ENCODE results near the gene IGF2R.

IGF2R gene

GRCh38 chr6:160092602-160093001 is 123.7 kb downstream of the IGF2R start:
- H3K4me1 ChIP-seq (ENCODE audit: control insufficient read depth, insufficient read depth, low read length), result no peaks in the 10 kb centered on the region
- H3K4me3 ChIP-seq (ENCODE audit: low read length), result no peak overlapping the region
- no peak overlapping the region for H3K9ac ChIP-seq (ENCODE audit: low read length)
- H3K27me3 ChIP-seq (ENCODE audit: control insufficient read depth, insufficient read depth, low read length), result no peaks in the 10 kb centered on the region
- H3K36me3 ChIP-seq (ENCODE audit: control insufficient read depth, insufficient read depth, low read length), result peaks cover 14% of the 10 kb centered on the region
- no peaks in the 10 kb centered on the region for H3K9me3 ChIP-seq (ENCODE audit: control insufficient read depth, low read length)

DNA sequence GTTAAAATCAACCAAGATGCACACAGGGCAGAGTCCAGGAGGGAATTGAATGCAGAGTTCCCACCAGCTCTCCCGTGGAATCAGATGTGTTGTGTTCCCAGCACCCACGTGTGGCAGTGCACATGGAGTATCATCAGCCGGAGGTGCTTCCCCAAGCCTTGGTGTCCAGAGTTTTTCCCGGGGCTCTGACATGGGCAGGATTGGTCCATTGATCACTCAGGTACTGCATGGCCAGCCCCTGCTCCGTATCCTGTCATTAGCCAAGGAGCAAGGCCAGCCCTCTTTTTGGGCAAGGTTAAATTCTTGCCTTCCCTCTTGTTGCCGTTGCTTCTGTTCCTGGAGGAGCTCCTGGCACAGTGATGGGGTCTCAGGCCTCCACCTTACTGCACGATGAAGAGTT is 124.2 kb downstream of the IGF2R start:
- Histone ChIP-seq H3K36me3 (ENCODE audit: control insufficient read depth, insufficient read depth, low read length) (peaks cover 14% of the 10 kb centered on the region), H3K9me3 (ENCODE audit: control insufficient read depth, low read length) (no peaks in the 10 kb centered on the region), H3K4me1 (ENCODE audit: control insufficient read depth, insufficient read depth, low read length) (no peaks in the 10 kb centered on the region), H3K9ac (ENCODE audit: low read length) (no peak overlapping the region), H3K4me3 (ENCODE audit: low read length) (no peak overlapping the region), H3K27me3 (ENCODE audit: control insufficient read depth, insufficient read depth, low read length) (no peaks in the 10 kb centered on the region)

DNA sequence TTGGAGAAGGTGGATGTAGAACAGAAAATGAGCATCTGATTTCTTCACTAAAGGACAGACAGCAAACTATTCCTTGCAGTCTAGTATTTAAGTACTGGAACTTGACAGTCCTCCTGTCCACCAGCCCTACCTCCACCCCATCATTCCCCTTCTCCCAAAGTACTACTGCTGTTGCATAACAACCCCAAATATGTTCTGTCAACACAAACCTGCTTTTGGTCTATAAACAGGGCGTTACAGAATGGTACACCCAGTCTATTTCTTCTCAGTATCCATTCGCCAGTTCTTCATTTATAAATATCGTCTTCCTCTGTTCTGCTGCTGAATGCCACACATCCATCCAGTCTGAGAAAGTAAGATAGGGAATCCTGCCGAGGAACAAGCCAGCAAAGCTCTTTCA is 125.1 kb downstream of the IGF2R start:
- no peaks in the 10 kb centered on the region for H3K9me3 ChIP-seq (ENCODE audit: control insufficient read depth, low read length)
- H3K9ac ChIP-seq (ENCODE audit: low read length), result no peak overlapping the region
- peaks cover 11% of the 10 kb centered on the region for H3K36me3 ChIP-seq (ENCODE audit: control insufficient read depth, insufficient read depth, low read length)
- H3K4me1 ChIP-seq (ENCODE audit: control insufficient read depth, insufficient read depth, low read length), result no peaks in the 10 kb centered on the region
- H3K4me3 ChIP-seq (ENCODE audit: low read length), result no peak overlapping the region
- H3K27me3 ChIP-seq (ENCODE audit: control insufficient read depth, insufficient read depth, low read length), result no peaks in the 10 kb centered on the region

DNA sequence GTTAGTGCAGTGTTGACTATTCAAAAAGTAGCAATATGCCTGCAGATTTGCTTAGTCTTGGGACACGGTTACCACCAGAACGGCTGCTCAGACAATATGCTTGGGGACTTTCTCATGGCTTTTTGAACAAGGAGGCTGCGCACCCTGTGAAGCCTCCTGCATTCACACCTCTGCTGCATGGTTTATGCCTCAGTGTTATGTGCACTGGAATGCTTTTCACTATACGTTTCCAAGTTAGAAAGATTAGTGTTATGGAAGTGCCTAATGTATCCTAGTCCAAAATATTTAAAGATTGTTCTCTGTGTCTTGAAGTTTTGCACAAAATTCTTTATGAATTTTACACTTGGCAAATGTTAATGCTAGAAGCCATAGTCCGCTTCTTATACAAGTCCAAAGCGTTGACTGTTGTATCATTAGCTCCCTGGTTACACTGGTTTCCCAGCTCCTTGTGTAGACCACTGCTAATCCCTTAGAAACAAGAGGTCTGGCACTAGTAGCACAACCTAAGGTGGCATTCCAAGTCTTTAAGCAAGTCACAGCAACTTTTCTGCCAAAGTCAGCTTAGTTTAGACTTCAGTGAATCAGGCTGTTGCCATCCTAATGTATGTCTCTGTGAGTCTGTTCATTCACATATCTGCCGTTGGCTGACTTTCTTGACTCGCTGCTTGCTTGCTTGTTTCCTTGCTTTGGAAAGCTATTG is 126.4 kb downstream of the IGF2R start:
- Histone ChIP-seq H3K9ac (ENCODE audit: low read length) (no peak overlapping the region), H3K27me3 (ENCODE audit: control insufficient read depth, insufficient read depth, low read length) (no peaks in the 10 kb centered on the region), H3K4me1 (ENCODE audit: control insufficient read depth, insufficient read depth, low read length) (no peaks in the 10 kb centered on the region), H3K36me3 (ENCODE audit: control insufficient read depth, insufficient read depth, low read length) (peaks cover 5% of the 10 kb centered on the region), H3K9me3 (ENCODE audit: control insufficient read depth, low read length) (no peaks in the 10 kb centered on the region), H3K4me3 (ENCODE audit: low read length) (no peak overlapping the region)

DNA sequence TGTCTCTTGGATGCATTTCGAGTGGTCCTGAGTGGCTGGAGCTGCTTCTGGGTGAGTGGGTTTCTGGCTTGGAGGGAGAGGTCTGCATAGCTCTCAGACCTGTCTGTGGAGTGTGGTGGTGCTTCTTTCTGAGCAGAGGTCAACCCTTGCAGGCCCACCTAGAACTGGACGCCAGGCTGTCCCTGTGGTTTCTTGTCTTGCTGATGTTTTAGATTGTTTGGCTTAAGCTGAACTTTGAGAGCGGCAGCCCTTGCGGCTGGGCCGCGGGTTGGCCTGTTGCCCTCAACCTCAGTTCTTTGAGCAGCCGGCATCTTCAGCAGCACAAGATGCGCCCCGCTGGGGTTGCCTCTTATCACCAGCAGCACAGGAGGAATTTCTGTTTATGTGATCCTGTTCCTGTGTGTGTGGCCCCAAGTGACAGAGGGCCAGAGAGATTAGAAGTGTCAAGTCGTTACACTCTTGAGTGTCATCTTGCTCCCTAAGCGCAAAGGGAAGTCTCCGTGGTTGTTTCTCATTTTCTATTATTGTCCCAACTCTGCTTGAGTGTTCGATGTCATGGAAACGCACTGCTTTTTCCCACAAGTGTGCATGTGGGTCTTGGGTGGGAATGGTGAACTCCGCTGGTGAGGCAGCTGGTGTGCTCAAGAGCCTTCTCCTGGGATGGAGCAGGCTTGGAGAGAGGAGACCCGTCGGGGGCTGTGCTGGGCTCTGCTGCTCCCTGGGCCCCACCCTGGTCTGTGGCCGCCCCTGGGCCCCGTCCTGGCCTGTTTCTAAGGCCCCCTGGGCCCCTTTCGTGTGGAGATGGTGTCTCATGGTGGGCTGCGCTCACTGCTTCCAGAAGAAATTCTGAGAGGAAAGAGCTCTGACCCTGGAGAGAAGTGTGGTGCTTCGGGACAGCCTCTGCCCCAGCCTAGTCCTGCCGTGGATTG is 132.7 kb downstream of the IGF2R start:
- no peaks in the 10 kb centered on the region for H3K9me3 ChIP-seq (ENCODE audit: control insufficient read depth, low read length)
- H3K27me3 ChIP-seq (ENCODE audit: control insufficient read depth, insufficient read depth, low read length), result no peaks in the 10 kb centered on the region
- H3K36me3 ChIP-seq (ENCODE audit: control insufficient read depth, insufficient read depth, low read length), result peaks cover 11% of the 10 kb centered on the region
- no peak overlapping the region for H3K4me3 ChIP-seq (ENCODE audit: low read length)
- H3K4me1 ChIP-seq (ENCODE audit: control insufficient read depth, insufficient read depth, low read length), result no peaks in the 10 kb centered on the region
- H3K9ac ChIP-seq (ENCODE audit: low read length), result no peak overlapping the region

DNA sequence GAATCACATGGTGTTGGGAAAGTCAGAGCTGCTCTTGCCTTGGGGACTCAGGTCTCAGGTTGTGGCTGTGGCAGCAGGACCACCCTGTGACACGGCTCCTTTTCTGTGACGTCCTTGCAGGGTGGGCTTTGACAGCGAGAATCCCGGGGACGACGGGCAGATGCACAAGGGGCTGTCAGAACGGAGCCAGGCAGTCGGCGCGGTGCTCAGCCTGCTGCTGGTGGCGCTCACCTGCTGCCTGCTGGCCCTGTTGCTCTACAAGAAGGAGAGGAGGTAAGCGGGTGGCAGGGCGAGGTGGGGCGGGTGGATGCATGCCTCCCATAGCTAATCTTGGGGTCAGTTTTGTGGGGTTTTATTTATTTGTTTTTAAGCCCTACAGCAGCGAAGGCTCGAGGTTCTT is 133.5 kb downstream of the IGF2R start:
- H3K27me3 ChIP-seq (ENCODE audit: control insufficient read depth, insufficient read depth, low read length), result no peaks in the 10 kb centered on the region
- no peak overlapping the region for H3K4me3 ChIP-seq (ENCODE audit: low read length)
- no peaks in the 10 kb centered on the region for H3K9me3 ChIP-seq (ENCODE audit: control insufficient read depth, low read length)
- H3K4me1 ChIP-seq (ENCODE audit: control insufficient read depth, insufficient read depth, low read length), result no peaks in the 10 kb centered on the region
- H3K36me3 ChIP-seq (ENCODE audit: control insufficient read depth, insufficient read depth, low read length), result peaks cover 11% of the 10 kb centered on the region
- H3K9ac ChIP-seq (ENCODE audit: low read length), result no peak overlapping the region

DNA sequence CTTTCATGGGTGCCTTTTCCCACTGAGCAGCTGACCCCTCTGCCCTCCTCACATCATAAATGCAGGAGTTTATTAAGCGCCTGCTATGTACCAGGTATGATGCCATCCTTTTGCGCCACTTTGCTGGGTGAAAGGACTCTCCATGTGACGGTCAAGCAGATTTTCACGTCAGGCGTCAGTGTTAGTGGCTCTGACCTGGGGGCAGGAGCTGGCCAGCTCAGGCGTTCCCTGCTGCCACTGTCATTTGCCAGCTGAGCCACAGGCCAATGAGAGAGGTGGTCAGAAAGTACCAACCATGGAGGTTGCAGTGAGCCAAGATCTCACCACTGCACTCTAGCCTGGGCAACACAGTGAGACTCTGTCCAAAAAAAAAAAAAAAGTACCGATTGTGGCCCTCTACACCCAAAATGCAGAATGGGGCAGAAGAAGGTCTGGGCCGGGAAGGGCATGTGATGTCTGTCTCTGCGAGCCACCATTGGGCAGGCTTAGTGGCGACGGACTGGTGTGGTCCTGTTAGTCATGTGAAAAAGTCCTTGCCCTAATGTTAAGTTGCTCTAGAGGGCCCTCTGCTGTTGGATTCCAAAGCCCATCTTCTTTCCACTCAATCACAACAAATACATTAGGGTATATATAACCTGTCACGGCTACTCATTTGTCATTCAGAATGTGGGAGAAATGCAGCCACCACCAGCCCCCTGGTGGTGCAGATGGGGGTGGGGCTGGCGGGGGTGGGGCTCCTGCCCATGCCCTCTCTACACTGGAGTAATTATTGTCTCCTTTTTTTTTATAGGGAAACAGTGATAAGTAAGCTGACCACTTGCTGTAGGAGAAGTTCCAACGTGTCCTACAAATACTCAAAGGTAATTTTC is 134.3 kb downstream of the IGF2R start:
- peaks cover 11% of the 10 kb centered on the region for H3K36me3 ChIP-seq (ENCODE audit: control insufficient read depth, insufficient read depth, low read length)
- no peaks in the 10 kb centered on the region for H3K4me1 ChIP-seq (ENCODE audit: control insufficient read depth, insufficient read depth, low read length)
- no peaks in the 10 kb centered on the region for H3K9me3 ChIP-seq (ENCODE audit: control insufficient read depth, low read length)
- no peak overlapping the region for H3K4me3 ChIP-seq (ENCODE audit: low read length)
- no peak overlapping the region for H3K9ac ChIP-seq (ENCODE audit: low read length)
- no peaks in the 10 kb centered on the region for H3K27me3 ChIP-seq (ENCODE audit: control insufficient read depth, insufficient read depth, low read length)

DNA sequence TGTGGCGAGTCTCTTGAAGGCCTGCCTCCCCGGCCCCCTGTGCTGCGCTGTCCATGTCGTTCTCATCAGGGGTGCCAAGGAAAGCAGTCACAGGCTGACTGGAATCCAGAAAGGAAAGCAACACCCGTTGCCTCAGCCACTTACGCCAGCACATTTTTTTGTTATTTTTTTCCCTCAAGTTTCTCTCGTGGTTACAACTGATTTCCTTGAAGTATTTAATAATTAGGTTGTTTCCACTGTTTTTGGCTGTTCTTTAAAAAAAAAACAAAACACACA is 134.9 kb downstream of the IGF2R start:
- Histone ChIP-seq H3K36me3 (ENCODE audit: control insufficient read depth, insufficient read depth, low read length) (peaks cover 11% of the 10 kb centered on the region), H3K27me3 (ENCODE audit: control insufficient read depth, insufficient read depth, low read length) (no peaks in the 10 kb centered on the region), H3K9ac (ENCODE audit: low read length) (no peak overlapping the region), H3K4me1 (ENCODE audit: control insufficient read depth, insufficient read depth, low read length) (no peaks in the 10 kb centered on the region), H3K4me3 (ENCODE audit: low read length) (no peak overlapping the region), H3K9me3 (ENCODE audit: control insufficient read depth, low read length) (no peaks in the 10 kb centered on the region)

DNA sequence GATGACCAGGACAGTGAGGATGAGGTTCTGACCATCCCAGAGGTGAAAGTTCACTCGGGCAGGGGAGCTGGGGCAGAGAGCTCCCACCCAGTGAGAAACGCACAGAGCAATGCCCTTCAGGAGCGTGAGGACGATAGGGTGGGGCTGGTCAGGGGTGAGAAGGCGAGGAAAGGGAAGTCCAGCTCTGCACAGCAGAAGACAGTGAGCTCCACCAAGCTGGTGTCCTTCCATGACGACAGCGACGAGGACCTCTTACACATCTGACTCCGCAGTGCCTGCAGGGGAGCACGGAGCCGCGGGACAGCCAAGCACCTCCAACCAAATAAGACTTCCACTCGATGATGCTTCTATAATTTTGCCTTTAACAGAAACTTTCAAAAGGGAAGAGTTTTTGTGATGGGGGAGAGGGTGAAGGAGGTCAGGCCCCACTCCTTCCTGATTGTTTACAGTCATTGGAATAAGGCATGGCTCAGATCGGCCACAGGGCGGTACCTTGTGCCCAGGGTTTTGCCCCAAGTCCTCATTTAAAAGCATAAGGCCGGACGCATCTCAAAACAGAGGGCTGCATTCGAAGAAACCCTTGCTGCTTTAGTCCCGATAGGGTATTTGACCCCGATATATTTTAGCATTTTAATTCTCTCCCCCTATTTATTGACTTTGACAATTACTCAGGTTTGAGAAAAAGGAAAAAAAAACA is 136.1 kb downstream of the IGF2R start:
- H3K36me3 ChIP-seq (ENCODE audit: control insufficient read depth, insufficient read depth, low read length), result peaks cover 11% of the 10 kb centered on the region
- H3K4me3 ChIP-seq (ENCODE audit: low read length), result no peak overlapping the region
- peaks cover 3% of the 10 kb centered on the region for H3K4me1 ChIP-seq (ENCODE audit: control insufficient read depth, insufficient read depth, low read length)
- no peaks in the 10 kb centered on the region for H3K27me3 ChIP-seq (ENCODE audit: control insufficient read depth, insufficient read depth, low read length)
- H3K9ac ChIP-seq (ENCODE audit: low read length), result no peak overlapping the region
- H3K9me3 ChIP-seq (ENCODE audit: control insufficient read depth, low read length), result no peaks in the 10 kb centered on the region

GRCh38 chr6:160106010-160106409 is 137.1 kb downstream of the IGF2R start:
- Histone ChIP-seq H3K4me3 (ENCODE audit: low read length) (no peak overlapping the region), H3K9me3 (ENCODE audit: control insufficient read depth, low read length) (no peaks in the 10 kb centered on the region), H3K4me1 (ENCODE audit: control insufficient read depth, insufficient read depth, low read length) (peaks cover 3% of the 10 kb centered on the region), H3K27me3 (ENCODE audit: control insufficient read depth, insufficient read depth, low read length) (no peaks in the 10 kb centered on the region), H3K9ac (ENCODE audit: low read length) (no peak overlapping the region), H3K36me3 (ENCODE audit: control insufficient read depth, insufficient read depth, low read length) (peaks cover 11% of the 10 kb centered on the region)

GRCh38 chr6:160106701-160107100 is 137.8 kb downstream of the IGF2R start:
- H3K9me3 ChIP-seq (ENCODE audit: control insufficient read depth, low read length), result no peaks in the 10 kb centered on the region
- no peak overlapping the region for H3K4me3 ChIP-seq (ENCODE audit: low read length)
- H3K36me3 ChIP-seq (ENCODE audit: control insufficient read depth, insufficient read depth, low read length), result peaks cover 11% of the 10 kb centered on the region

More at GRCh38 chr6:160106701-160107100, 137.8 kb downstream of the IGF2R start:
- Histone ChIP-seq H3K27me3 (ENCODE audit: control insufficient read depth, insufficient read depth, low read length) (no peaks in the 10 kb centered on the region), H3K9ac (ENCODE audit: low read length) (no peak overlapping the region), H3K4me1 (ENCODE audit: control insufficient read depth, insufficient read depth, low read length) (peaks cover 3% of the 10 kb centered on the region)

Data from mucosa of stomach (tissue), 1 donor.